GM12878 (cell line): ENCODE results near the gene CAMTA1. TPM values are rescaled to one million over a fixed set of nuclear protein-coding genes. Genes with fewer than 3 reads are reported as not detected.
A peak's percentile ranks its signal among the peaks of the same experiment; 100 is the strongest.

Experiments
- BMI1 ChIP-seq: fragments of 450-650 bp; IDR thresholded peaks from 2 replicates; pipeline ENCODE4 v1.6.1; 2016; ENCODE audit warnings: mild to moderate bottlenecking, moderate library complexity, borderline replicate concordance
- CBX5 ChIP-seq: sonication (generic); IDR thresholded peaks from 2 replicates; pipeline ENCODE4 v1.6.1; 2016; ENCODE audit warnings: low read depth, moderate library complexity, mild to moderate bottlenecking, inconsistent platforms
- CHD2 ChIP-seq: IDR thresholded peaks from 2 replicates; pipeline ENCODE4 v1.6.1; 2011; ENCODE audit warnings: low read depth, low read length, improper control_type of control experiment, borderline replicate concordance
- DPF2 ChIP-seq: fragments of 450-650 bp; IDR thresholded peaks from 2 replicates; pipeline ENCODE4 v1.6.1; 2017; ENCODE audit warnings: mild to moderate bottlenecking
- EP300 ChIP-seq, 2 experiments: fragments of 150-350 bp in 1 of 2; IDR thresholded peaks; 2 replicates each; pipeline ENCODE4 v1.6.1; 2011 to 2012; ENCODE audit warnings: low read depth in 2 of 2, low read length in 2 of 2, borderline replicate concordance in 1 of 2, improper control_type of control experiment in 1 of 2, inconsistent platforms in 1 of 2; ENCODE audit not compliant: control insufficient read depth in 1 of 2
- IKZF1 ChIP-seq: fragments of 450-650 bp; conservative IDR thresholded peaks from 2 replicates; pipeline ENCODE4 v1.6.1; 2017; ENCODE audit warnings: antibody characterized with exemption, mild to moderate bottlenecking
- MEF2A ChIP-seq: IDR thresholded peaks from 2 replicates; pipeline ENCODE4 v1.6.1; 2011; ENCODE audit warnings: low read depth, mild to moderate bottlenecking, low read length, moderate library complexity; ENCODE audit not compliant: insufficient read depth
- MYC ChIP-seq: IDR thresholded peaks from 2 replicates; pipeline ENCODE4 v1.6.1; 2011; ENCODE audit warnings: mild to moderate bottlenecking, low read length, moderate library complexity, inconsistent platforms; ENCODE audit not compliant: insufficient read depth, insufficient replicate concordance, insufficient read length, severe bottlenecking
- NBN ChIP-seq: fragments of 450-650 bp; IDR thresholded peaks from 2 replicates; pipeline ENCODE4 v1.6.1; 2016
- NFXL1 ChIP-seq: fragments of 450-650 bp; IDR thresholded peaks from 2 replicates; pipeline ENCODE4 v1.6.1; 2017; ENCODE audit warnings: antibody characterized with exemption, mild to moderate bottlenecking, borderline replicate concordance
- NFYA ChIP-seq: IDR thresholded peaks from 2 replicates; pipeline ENCODE4 v1.6.1; 2011; ENCODE audit warnings: low read depth, mild to moderate bottlenecking, low read length, improper control_type of control experiment, borderline replicate concordance
- RAD51 ChIP-seq: fragments of 450-650 bp; IDR thresholded peaks from 2 replicates; pipeline ENCODE4 v1.6.1; 2016; ENCODE audit warnings: moderate library complexity, mild to moderate bottlenecking, inconsistent platforms
- RBBP5 ChIP-seq: fragments of 200-600 bp; sonication (generic); conservative IDR thresholded peaks from 2 replicates; pipeline ENCODE4 v1.6.1; 2016
- SIX5 ChIP-seq: IDR thresholded peaks from 2 replicates; pipeline ENCODE4 v1.6.1; 2011; ENCODE audit warnings: mild to moderate bottlenecking, low read depth, low read length, moderate library complexity; ENCODE audit not compliant: severe bottlenecking
- SRF ChIP-seq, 2 experiments: IDR thresholded peaks; 2 replicates each; pipeline ENCODE4 v1.6.1; 2011; ENCODE audit warnings: low read depth in 2 of 2, low read length in 2 of 2, mild to moderate bottlenecking in 1 of 2, moderate library complexity in 1 of 2
- TARDBP ChIP-seq: IDR thresholded peaks from 2 replicates; pipeline ENCODE4 v1.6.1; 2016; ENCODE audit warnings: borderline replicate concordance
- polyA plus RNA-seq, 11 experiments: library from polyadenylated mRNA; depleted of rRNA in 4 of 11; unstranded in 6 of 11; stranded (reverse) in 5 of 11; fragments of >200 nt; fragmentation: Nextera tagmentation in 4 of 11; fragmentation: Illumina TruSeq in 1 of 11; extraction: Ambion mirVana in 4 of 11; extraction: Trizol in 1 of 11; gene quantifications; 1 replicate in 1 of 11; 2 replicates in 10 of 11; pipeline versions ENCODE4 v1.2.1 to v1.2.3, GENCODE V29; 2011 to 2016; ENCODE audit warnings: inconsistent platforms in 2 of 11, missing spikeins in 2 of 11, low read depth in 1 of 11
- total RNA-seq, 4 experiments: library from RNA; depleted of rRNA in 3 of 4; stranded (reverse); fragments of >200 nt in 3 of 4; fragmentation: Illumina TruSeq in 1 of 4; extraction: Trizol in 1 of 4; gene quantifications; 2 replicates each; pipeline versions ENCODE4 v1.2.1 to v1.2.3, GENCODE V29; 2013 to 2021
- TF ChIP-seq, protein P1 (sequence below): fragments of 150-350 bp; IDR thresholded peaks from 2 replicates; pipeline ENCODE4 v1.6.1; 2016; ENCODE audit warnings: low read depth, low read length
- TF ChIP-seq, protein P2 (sequence below): fragments of 450-650 bp; IDR thresholded peaks from 2 replicates; pipeline ENCODE4 v1.6.1; 2018; ENCODE audit warnings: borderline replicate concordance, mild to moderate bottlenecking; ENCODE audit not compliant: partially characterized antibody
- TF ChIP-seq, protein P3 (sequence below), 3 experiments: IDR thresholded peaks in 2 of 3; conservative IDR thresholded peaks in 1 of 3; 2 replicates each; pipeline ENCODE4 v1.5.1; 2011; ENCODE audit warnings: low read depth in 3 of 3, low read length in 3 of 3, mild to moderate bottlenecking in 3 of 3, control low read depth in 2 of 3, moderate library complexity in 2 of 3, inconsistent platforms in 1 of 3, mixed read lengths in 1 of 3; ENCODE audit not compliant: control insufficient read depth in 2 of 3, insufficient read depth in 1 of 3; ENCODE audit errors: extremely low read depth in 1 of 3
- TF ChIP-seq, protein P4 (sequence below): IDR thresholded peaks from 2 replicates; pipeline ENCODE4 v1.6.1; 2011; ENCODE audit warnings: low read depth, mild to moderate bottlenecking, low read length, moderate library complexity, borderline replicate concordance; ENCODE audit errors: extremely low read depth

The CAMTA1 gene
- total and polyA plus RNA-seq, 10 of the 15 experiments (the other 5 are each of a cell fraction or from before 2014, with no cell fraction given): 37.7 to 148 (median 76.4) TPM

DNA sequence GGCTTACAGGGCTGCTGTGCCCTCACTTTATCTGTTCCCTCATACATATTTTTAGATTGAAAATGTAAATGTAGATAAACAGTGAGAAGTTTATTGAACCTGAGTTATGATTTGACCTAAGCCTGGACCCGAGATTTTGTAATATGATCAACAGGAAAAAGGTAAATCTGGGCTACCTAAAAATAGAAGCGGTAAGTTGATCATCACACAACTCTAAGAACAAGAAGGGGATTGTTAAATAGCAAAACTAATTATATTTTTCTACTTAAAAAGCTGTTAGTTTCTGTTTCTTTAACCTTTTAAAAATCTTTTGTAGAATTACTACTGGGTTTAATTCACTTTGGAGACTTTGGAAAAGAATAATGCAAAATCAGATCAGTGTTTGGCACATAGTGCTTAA, 35.6 kb downstream of the CAMTA1 start (continued):
- TF ChIP-seq MEF2A (peak; percentile 42; the same call in 1 of the 2 replicates), DPF2 (no peak), RBBP5 (no peak), MYC (no peak), EP300 (IDR thresholded peaks at IDR 0.05; ENCODE audit: borderline replicate concordance in 1 of 2, control insufficient read depth in 1 of 2, low read depth in 2 of 2, low read length in 2 of 2) (peak in 1 of 2 experiments; percentile 23; a peak in 1 of 4 replicates), BMI1 (no peak), NFXL1 (no peak), TARDBP (no peak), CHD2 (no peak), SIX5 (no peak), NFYA (no peak), RAD51 (no peak), NBN (no peak), IKZF1 (no peak), SRF (IDR thresholded peaks at IDR 0.05; ENCODE audit: low read depth in 2 of 2, low read length in 2 of 2) (no peak), CBX5 (no peak)
- TF ChIP-seq, protein P1, sequence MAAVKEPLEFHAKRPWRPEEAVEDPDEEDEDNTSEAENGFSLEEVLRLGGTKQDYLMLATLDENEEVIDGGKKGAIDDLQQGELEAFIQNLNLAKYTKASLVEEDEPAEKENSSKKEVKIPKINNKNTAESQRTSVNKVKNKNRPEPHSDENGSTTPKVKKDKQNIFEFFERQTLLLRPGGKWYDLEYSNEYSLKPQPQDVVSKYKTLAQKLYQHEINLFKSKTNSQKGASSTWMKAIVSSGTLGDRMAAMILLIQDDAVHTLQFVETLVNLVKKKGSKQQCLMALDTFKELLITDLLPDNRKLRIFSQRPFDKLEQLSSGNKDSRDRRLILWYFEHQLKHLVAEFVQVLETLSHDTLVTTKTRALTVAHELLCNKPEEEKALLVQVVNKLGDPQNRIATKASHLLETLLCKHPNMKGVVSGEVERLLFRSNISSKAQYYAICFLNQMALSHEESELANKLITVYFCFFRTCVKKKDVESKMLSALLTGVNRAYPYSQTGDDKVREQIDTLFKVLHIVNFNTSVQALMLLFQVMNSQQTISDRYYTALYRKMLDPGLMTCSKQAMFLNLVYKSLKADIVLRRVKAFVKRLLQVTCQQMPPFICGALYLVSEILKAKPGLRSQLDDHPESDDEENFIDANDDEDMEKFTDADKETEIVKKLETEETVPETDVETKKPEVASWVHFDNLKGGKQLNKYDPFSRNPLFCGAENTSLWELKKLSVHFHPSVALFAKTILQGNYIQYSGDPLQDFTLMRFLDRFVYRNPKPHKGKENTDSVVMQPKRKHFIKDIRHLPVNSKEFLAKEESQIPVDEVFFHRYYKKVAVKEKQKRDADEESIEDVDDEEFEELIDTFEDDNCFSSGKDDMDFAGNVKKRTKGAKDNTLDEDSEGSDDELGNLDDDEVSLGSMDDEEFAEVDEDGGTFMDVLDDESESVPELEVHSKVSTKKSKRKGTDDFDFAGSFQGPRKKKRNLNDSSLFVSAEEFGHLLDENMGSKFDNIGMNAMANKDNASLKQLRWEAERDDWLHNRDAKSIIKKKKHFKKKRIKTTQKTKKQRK: no peak
- TF ChIP-seq, protein P2, sequence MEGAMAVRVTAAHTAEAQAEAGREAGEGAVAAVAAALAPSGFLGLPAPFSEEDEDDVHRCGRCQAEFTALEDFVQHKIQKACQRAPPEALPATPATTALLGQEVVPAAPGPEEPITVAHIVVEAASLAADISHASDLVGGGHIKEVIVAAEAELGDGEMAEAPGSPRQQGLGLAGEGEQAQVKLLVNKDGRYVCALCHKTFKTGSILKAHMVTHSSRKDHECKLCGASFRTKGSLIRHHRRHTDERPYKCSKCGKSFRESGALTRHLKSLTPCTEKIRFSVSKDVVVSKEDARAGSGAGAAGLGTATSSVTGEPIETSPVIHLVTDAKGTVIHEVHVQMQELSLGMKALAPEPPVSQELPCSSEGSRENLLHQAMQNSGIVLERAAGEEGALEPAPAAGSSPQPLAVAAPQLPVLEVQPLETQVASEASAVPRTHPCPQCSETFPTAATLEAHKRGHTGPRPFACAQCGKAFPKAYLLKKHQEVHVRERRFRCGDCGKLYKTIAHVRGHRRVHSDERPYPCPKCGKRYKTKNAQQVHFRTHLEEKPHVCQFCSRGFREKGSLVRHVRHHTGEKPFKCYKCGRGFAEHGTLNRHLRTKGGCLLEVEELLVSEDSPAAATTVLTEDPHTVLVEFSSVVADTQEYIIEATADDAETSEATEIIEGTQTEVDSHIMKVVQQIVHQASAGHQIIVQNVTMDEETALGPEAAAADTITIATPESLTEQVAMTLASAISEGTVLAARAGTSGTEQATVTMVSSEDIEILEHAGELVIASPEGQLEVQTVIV: no peak
- TF ChIP-seq, protein P3, sequence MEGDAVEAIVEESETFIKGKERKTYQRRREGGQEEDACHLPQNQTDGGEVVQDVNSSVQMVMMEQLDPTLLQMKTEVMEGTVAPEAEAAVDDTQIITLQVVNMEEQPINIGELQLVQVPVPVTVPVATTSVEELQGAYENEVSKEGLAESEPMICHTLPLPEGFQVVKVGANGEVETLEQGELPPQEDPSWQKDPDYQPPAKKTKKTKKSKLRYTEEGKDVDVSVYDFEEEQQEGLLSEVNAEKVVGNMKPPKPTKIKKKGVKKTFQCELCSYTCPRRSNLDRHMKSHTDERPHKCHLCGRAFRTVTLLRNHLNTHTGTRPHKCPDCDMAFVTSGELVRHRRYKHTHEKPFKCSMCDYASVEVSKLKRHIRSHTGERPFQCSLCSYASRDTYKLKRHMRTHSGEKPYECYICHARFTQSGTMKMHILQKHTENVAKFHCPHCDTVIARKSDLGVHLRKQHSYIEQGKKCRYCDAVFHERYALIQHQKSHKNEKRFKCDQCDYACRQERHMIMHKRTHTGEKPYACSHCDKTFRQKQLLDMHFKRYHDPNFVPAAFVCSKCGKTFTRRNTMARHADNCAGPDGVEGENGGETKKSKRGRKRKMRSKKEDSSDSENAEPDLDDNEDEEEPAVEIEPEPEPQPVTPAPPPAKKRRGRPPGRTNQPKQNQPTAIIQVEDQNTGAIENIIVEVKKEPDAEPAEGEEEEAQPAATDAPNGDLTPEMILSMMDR (IDR thresholded peaks at IDR 0.05 in 2 of 3, conservative IDR thresholded peaks at IDR 0.05 in 1 of 3; ENCODE audit: control insufficient read depth in 2 of 3, extremely low read depth in 1 of 3, insufficient read depth in 1 of 3, low read depth in 3 of 3, low read length in 3 of 3): no peak
- TF ChIP-seq, protein P4, sequence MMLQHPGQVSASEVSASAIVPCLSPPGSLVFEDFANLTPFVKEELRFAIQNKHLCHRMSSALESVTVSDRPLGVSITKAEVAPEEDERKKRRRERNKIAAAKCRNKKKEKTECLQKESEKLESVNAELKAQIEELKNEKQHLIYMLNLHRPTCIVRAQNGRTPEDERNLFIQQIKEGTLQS: no peak
